HG03558 (cell line): ENCODE data around the gene ALDH4A1.
"Not testable (repeated sequence)": the region's sequence is repeated elsewhere in the genome, so short reads cannot be mapped to it uniquely, and the experiment has no call there.

ENCODE experiments used
- ATAC-seq: cut with Tn5 transposase; IDR thresholded peaks from one replicate; pipeline ENCODE4 v1.9.1; 2021; ENCODE audit warnings: moderate number of reproducible peaks; ENCODE audit not compliant: unreplicated experiment; ENCODE audit errors: extremely low read depth

The ALDH4A1 gene

DNA sequence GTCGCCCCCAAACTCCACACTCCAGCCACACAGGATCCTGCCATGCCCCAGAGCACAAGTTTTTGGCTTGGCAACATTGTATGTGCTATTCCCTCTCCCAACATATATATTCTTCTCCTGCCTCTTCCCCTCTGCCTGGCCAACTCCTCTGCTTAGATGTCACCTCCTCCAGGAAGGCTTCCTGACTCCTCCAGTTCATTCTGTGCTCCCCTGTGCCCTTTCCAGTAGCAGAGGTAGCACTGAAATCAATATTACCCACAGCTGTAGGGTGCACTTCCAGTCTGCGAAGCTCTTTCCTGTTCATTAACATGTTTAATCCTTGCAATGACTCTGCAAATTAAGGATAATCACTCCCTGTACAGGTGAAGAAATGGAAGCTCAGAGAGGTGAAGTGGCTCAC is 21.2 kb downstream of the ALDH4A1 start:
- no peak for ATAC-seq

DNA sequence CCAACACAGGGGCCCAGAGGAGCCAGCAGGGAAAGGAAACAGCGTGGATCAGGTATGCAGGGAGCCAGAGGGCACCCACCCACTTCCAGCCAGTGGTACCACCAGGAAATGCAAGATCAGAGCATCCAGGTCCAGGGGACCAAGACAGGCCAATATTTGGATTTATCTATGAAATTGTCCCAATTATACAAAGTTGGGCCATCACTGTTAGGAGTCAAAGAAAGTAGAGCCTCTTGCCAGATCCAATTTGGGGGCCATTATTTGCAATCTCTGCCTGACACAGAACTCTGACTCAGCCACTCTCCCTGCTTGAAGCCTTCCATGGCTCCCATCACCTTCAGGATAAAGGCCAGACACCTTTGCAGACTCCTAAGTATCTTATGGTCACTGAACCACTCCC is 21.8 kb downstream of the ALDH4A1 start:
- ATAC-seq: no peak

- ATAC-seq: no peak
These were observed 22.5 kb downstream of the ALDH4A1 start for GRCh38 chr1:18879791-18880309.

- no peak for ATAC-seq
These were observed 23.1 kb downstream of the ALDH4A1 start for GRCh38 chr1:18879215-18879790.

GRCh38 chr1:18878538-18879214 is 23.7 kb downstream of the ALDH4A1 start:
- ATAC-seq: no peak

GRCh38 chr1:18877282-18877681 is 25.1 kb downstream of the ALDH4A1 start:
- ATAC-seq: no peak

DNA sequence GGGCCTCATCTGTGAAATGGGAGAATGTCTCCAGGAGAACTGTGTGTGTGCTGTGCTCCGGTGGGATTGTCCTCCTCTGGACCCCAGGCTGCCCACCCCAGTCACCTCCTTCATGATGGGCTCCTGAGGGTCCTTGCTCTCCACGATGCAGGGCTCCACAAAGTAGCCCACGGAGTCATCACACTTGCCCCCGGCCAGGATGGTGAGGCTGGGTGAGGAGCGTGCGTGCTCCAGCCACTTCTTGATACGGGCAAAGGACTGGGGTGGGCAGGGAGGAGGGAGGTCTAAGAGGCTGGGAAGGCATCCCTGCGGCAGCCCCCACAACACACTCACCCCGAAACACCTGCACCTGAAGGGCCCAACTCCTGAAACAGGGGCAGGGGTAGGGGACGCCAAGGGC is 26.1 kb downstream of the ALDH4A1 start:
- ATAC-seq: no peak

DNA sequence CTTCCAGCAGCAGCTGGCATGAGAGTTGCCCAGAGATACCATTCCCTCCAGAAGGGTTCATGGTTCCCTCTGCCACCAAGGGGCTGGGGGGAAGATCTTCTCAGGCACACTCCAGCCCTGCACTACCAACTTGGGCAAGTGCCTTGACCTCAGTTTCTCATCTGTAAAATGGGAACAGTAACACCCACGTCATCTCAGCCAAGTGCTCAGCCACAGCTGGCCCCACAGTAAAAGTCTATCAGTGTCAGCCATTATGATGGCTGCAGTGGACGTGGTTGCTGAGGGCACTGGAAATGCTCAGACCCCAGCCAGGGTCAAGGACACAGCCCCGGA is 26.6 kb downstream of the ALDH4A1 start:
- ATAC-seq: no peak

DNA sequence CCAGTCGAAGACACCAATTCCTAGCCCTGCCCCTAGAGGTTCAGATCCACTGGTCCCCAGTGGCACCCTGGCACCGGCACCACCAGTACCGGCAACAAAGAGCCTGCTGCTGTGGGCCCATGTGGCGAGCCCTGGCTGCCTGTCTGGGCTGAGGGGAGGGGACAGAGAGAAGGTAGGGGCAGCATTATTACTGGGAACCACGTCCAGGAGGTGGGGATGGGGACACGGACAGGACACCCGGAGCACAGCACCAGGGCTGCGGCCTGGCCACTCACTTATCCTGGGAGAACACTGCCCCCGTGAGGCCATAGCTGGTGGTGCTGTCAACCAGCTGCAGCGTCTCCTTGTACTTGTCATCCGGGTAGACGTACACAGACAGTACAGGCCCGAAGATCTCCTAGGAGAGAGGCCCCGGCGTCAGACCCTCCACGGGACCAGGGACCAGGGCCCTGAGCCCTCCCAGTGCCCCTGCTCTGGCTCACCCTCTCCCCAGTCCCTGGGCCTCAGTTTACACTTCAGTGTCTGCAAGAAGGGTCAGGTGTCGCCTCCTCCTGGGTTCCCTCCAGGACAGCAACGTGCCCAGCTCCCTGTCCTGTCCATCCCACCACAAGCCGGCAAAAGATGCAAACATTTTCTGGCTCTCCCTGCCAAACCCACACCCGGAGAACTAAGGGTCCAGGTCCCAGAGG is 27.1 kb downstream of the ALDH4A1 start:
- no peak for ATAC-seq

GRCh38 chr1:18874600-18874999 is 27.8 kb downstream of the ALDH4A1 start:
- ATAC-seq: no peak

DNA sequence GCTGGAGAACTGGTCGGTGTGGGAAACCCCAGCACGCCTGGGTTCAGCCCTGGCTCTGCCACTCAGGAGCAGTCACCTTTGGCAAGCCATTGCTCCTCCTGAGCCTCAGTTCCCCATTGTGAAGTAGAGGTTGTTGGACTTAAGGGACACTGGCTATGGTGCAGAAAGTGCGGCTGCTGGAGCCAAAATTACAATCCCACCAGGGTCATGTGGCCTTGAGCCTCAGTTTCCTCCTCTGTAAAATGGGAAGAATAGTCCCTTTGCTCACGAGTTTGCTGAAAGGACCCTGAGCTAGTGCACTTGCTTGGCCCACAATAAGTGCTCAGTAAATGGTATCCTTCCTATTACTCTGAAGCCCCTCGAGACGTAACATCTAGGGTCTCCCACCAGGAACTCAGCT is 28.3 kb downstream of the ALDH4A1 start:
- no peak for ATAC-seq

DNA sequence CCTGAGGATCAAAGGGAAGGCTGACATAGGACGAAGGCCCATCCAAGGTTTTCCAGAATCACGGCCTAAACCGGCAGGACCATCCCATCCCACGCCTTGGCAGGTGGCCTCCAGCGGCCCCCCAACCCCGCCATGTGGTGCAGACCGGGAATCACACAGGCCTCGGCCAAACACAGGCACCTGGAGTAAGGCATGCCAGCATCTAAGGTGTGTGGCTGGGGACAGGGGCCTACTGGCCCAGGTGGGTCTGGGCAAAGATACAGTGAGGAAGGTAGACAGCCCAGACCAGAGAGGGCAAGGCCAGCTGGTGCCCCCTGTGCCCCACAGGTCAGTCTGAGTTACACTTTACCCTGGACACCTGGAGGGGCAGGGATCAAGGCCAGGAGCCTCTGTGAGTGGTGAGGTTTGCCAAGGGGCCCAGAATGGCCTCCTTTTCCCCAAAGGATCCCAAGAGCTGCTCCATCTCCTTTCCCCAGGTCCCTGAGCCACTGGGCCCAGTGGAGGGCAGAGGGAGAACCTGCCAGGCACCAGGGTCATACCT is 30.2 kb downstream of the ALDH4A1 start:
- no peak for ATAC-seq

DNA sequence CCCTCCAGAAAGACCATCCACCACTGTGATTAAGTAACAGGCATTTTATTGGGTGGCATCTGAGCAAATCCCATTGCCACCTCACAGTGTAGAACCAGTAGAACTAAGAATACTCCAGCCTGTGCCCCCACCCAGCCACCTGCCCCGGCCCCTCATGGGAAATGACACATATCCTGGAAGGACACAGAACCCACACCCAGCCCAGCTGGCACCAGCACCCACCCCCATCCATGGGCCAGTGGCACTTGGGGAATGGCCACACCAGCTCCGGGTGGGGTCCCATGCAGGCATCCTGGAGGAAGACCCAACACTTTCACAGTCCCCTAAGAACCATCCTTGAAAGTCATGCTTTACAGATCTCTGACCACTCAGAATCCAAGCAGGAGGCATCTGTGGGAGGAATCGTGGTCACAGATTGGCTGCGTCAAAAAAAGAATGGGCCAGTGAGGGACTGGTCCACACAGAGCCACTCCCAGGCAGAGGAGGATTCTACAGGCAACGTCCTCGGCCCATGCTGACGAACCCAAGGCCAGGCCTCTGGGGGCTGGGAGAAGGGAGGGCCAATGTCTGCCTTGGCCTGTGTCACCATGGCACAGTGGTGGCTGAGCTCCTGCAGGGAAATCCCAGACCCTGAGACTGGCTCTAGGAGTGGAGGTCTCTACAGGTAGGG is 30.8 kb downstream of the ALDH4A1 start:
- no peak for ATAC-seq

- no peak for ATAC-seq
These were observed 31.4 kb downstream of the ALDH4A1 start for GRCh38 chr1:18870957-18871356.

DNA sequence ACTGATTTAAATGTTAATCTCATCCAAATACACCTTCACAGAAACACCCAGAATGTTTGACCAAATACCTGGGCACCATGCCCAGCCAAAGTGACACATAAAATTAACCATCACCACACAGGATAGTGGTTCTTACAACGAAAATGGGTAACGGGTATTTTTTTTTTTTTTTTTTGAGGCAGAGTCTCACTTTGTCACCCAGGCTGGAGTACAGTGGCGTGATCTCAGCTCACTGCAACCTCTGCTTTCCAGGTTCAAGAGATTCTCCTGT is 31.8 kb downstream of the ALDH4A1 start:
- not testable (repeated sequence) for ATAC-seq

DNA sequence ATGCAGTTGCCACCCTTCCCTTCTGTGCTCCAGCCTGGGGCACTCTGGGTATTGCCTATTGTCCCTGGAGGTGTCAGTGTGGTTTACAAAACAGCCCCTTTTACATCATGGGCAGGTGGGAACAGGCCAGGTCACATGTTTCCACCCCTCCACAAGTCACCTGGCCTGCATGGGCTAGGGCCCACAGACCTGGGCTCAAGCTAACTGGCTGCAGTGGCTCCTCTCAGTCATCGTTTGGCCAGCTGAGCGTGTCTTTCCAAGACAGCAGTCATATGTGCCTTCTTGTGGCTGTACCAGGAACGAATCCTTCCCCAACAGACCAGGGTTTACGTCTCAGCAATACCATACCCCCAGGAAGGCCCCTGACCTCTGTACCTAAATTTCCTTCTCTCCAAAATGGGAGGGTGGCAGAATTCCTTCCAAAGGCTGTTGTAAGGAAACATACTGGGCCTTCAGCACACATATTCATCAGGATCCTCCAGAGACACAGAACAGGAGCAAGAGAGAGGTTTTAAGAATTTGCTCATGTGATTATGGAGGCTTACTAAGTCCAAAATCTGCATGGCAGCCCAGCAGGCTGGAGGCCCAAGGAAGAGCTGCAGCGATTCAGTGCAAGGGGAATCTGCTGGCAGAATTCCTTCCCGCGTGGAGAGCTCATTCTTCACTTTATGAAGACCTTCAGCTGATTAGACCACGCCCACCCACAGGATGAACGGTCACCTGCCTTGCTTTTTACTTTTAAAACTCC is 32.3 kb downstream of the ALDH4A1 start:
- ATAC-seq: no peak

DNA sequence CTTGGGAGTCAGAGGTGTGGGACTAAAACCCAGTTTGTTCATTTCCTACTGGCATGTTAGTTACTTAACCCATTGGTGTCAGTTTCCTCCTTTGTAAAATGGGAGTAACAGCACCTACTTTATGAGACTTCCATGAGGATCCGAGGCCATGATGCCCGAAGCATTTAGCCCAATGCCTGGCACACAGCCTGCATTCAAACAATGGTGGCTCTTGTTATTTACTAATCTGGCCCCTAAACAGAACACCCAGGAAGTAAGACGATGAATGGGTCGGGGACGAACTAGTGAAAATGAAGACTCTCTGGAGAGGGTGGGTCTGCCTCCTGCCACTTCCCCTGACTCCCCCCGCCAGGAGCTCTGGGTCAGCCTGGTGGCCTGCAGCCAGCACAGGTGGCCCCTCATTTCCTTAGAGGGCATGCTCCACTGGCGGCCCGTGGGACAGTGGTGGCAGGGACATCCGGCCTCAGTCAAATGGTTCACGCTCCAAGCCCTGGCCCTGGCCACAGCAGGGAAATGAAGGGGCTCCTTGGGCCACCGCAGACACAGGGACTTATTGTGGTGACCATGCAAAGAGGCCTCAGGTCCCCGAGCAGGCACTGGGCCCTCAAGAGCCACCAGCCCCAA is 33.4 kb downstream of the ALDH4A1 start:
- ATAC-seq: no peak

DNA sequence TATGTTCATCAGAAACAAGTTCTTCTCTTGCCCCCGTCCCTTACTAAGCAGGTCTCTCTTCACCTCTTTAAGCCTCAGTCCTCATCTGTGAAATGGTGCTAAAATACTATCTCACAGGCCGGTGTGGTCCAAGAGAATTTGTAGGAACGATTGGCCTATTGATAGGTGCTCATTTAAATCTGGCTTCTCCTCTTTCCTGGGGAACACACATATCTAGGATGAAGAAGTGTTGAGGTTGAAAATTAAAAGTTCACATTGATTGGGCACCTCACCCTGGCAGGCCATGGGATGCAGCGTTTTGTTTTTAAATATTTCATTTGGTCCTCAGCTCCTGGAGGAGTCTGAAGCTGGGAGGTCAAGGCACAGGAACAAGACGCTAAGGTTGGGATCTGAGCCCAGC is 34.0 kb downstream of the ALDH4A1 start:
- ATAC-seq: no peak

DNA sequence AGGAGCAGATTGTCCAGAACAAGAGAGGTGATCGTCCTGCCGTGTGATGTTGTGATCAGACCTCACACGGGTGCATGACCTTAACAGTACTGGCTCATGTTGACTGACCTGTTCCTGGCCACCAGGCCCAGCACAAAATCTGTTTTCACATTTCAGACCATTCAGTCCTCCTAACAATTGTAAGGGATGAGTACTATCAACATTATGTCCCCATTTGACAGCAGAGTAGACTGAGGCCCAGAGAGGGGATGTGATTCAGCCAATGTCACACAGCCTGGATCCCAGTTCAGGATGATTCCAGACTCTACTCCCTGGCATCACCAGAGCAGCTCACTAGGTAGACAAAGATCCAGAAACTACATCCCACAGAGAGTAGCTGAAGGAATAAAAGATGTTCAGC is 35.5 kb downstream of the ALDH4A1 start:
- no peak for ATAC-seq

DNA sequence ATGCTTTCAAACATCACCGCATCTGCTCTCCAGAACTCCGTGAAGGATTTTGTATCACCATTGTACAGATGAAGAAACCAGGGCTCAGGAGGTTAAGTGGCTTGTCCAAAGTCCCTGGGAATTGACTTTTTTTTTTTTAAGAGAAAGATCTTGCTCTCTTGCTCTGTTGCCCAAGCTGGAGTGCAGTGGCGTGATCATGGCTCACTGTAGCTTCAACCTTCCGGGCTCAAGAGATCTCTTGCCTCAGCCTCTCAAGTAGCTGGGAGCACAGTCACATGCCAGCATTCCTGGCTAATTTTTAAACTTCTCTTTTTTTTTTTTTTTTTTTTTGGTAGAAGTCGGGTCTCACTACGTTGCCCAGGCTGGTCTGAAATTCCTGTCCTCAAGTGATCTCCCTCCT is 36.0 kb downstream of the ALDH4A1 start:
- no peak for ATAC-seq
